Right hindlimb (tissue), 1 donor: Measurements from ENCODE around the gene DGCR8.
"Not testable (repeated sequence)": the region's sequence is repeated elsewhere in the genome, so short reads cannot be mapped to it uniquely, and the experiment has no call there.

Experiments used
- DNase-seq: peaks from one replicate; pipeline ENCODE4 v3.0.0-alpha.2; 2018

The DGCR8 gene

GRCh38 chr22:20053407-20054033, 26.5 kb upstream of the DGCR8 start:
- DNase-seq = no peak

- no peak for DNase-seq
Measured at GRCh38 chr22:20054034-20054427, 26.0 kb upstream of the DGCR8 start.

- DNase-seq = no peak
Measured at GRCh38 chr22:20054485-20054884, 25.6 kb upstream of the DGCR8 start.

GRCh38 chr22:20055144-20055543, 24.9 kb upstream of the DGCR8 start:
- no peak for DNase-seq

GRCh38 chr22:20055654-20056053, 24.4 kb upstream of the DGCR8 start:
- DNase-seq = no peak

- no peak for DNase-seq
Measured at GRCh38 chr22:20056161-20056560, 23.9 kb upstream of the DGCR8 start.

- DNase-seq = no peak
Measured at GRCh38 chr22:20056696-20057386, 23.2 kb upstream of the DGCR8 start.

GRCh38 chr22:20057596-20058268, 22.3 kb upstream of the DGCR8 start:
- no peak for DNase-seq

- DNase-seq = no peak
Measured at GRCh38 chr22:20058989-20059770, 20.9 kb upstream of the DGCR8 start.

- no peak for DNase-seq
Measured at GRCh38 chr22:20060700-20061480, 19.2 kb upstream of the DGCR8 start.

GRCh38 chr22:20061481-20061861, 18.6 kb upstream of the DGCR8 start:
- no peak for DNase-seq

- DNase-seq = no peak
Measured at GRCh38 chr22:20062043-20062765, 17.8 kb upstream of the DGCR8 start.

GRCh38 chr22:20062766-20063083, 17.3 kb upstream of the DGCR8 start:
- DNase-seq = no peak

GRCh38 chr22:20063271-20064139, 16.5 kb upstream of the DGCR8 start:
- DNase-seq = no peak

GRCh38 chr22:20064140-20064480, 15.9 kb upstream of the DGCR8 start:
- no peak for DNase-seq

GRCh38 chr22:20064545-20065262, 15.3 kb upstream of the DGCR8 start:
- no peak for DNase-seq

GRCh38 chr22:20065896-20066616, 14.0 kb upstream of the DGCR8 start:
- DNase-seq = no peak

GRCh38 chr22:20066617-20067383, 13.2 kb upstream of the DGCR8 start:
- no peak for DNase-seq

- DNase-seq = not testable (repeated sequence)
Measured at GRCh38 chr22:20067384-20067682, 12.7 kb upstream of the DGCR8 start.
